Right lobe of liver (tissue), 4 donors: ENCODE measurements around the gene PRR22.

Experiments
- POLR2A ChIP-seq: fragments of 450-650 bp; IDR thresholded peaks from one replicate; pipeline ENCODE4 v1.6.1; 2017; ENCODE audit warnings: antibody characterized with exemption, mild to moderate bottlenecking
- TF ChIP-seq, protein P1 (sequence below), 4 donors: fragments of 200-600 bp in 3 of 4; fragments of 450-650 bp in 1 of 4; IDR thresholded peaks; one replicate each; pipeline versions ENCODE4 v1.5.1 to v1.8.0; 2016 to 2022; ENCODE audit warnings: antibody characterized with exemption in 4 of 4, mild to moderate bottlenecking in 2 of 4
- donor health status: DM: no; HTN: no; CAD: no.
- donor health status: DM: no; HTN: no; CAD: no.
- donor health status: DM: no; HTN: yes; CAD: no.

DNA sequence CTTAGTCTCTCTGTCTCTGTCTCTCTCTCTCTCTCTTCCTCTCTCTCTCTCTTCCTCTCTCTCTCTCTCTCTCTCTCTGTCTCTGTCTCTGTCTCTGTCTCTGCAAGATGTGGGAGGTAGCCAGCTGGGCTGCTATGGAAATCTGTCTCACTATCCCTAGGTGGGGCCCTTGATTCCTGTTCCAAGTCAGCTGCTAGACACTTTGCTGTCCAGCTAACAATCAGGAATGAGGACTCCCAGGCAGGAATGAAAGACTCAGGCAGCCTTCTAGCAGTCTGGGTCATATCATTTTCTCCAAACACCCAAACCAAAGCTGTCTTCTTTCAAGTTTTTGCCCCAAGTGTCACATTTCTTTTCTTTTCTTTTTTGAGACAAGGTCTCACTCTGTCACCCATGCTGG is 40.9 kb downstream of the PRR22 start:
- TF ChIP-seq, protein P1, sequence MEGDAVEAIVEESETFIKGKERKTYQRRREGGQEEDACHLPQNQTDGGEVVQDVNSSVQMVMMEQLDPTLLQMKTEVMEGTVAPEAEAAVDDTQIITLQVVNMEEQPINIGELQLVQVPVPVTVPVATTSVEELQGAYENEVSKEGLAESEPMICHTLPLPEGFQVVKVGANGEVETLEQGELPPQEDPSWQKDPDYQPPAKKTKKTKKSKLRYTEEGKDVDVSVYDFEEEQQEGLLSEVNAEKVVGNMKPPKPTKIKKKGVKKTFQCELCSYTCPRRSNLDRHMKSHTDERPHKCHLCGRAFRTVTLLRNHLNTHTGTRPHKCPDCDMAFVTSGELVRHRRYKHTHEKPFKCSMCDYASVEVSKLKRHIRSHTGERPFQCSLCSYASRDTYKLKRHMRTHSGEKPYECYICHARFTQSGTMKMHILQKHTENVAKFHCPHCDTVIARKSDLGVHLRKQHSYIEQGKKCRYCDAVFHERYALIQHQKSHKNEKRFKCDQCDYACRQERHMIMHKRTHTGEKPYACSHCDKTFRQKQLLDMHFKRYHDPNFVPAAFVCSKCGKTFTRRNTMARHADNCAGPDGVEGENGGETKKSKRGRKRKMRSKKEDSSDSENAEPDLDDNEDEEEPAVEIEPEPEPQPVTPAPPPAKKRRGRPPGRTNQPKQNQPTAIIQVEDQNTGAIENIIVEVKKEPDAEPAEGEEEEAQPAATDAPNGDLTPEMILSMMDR (IDR thresholded peaks at IDR 0.05), result no peak
- no peak for TF ChIP-seq POLR2A
